Psoas muscle (tissue), 8 donors: ENCODE measurements around the gene HNRNPC. TPM values are rescaled to one million over a fixed set of nuclear protein-coding genes. Genes with fewer than 3 reads are reported as not detected.
A peak's percentile ranks its signal among the peaks of the same experiment; 100 is the strongest.
"Not testable (repeated sequence)": the region's sequence is repeated elsewhere in the genome, so short reads cannot be mapped to it uniquely, and the experiment has no call there.

Experiments used
- ATAC-seq, 4 donors: fragments of 200-7000 bp; cut with Tn5 transposase; one replicate each; pipeline ENCODE4 v1.9.1; 2020; ENCODE audit warnings: moderate library complexity in 3 of 4, mild to moderate bottlenecking in 2 of 4
- DNase-seq, 2 donors: peaks; one replicate each; pipeline ENCODE4 v3.0.0-alpha.2; 2020
- H3K27ac ChIP-seq: fragments of 200-600 bp; one replicate; pipeline ENCODE4 v1.8.0; 2022
- H3K27me3 ChIP-seq, 3 donors: fragments of 200-600 bp in 1 of 3; one replicate each; pipeline versions ENCODE4 v1.6.1 to v1.8.0; 2013 to 2022; ENCODE audit warnings: low read length in 2 of 3, mild to moderate bottlenecking in 2 of 3, moderate library complexity in 1 of 3; ENCODE audit not compliant: insufficient read depth in 3 of 3
- H3K36me3 ChIP-seq, 2 donors: fragments of 200-600 bp in 1 of 2; one replicate each; pipeline versions ENCODE4 v1.6.1 to v1.8.0; 2013 to 2022; ENCODE audit warnings: low read depth in 1 of 2, mild to moderate bottlenecking in 1 of 2, moderate library complexity in 1 of 2; ENCODE audit not compliant: insufficient read depth in 1 of 2
- H3K4me1 ChIP-seq: fragments of 200-600 bp; one replicate; pipeline ENCODE4 v1.8.0; 2022
- H3K4me3 ChIP-seq: fragments of 200-600 bp; one replicate; pipeline ENCODE4 v1.8.0; 2022; ENCODE audit warnings: mild to moderate bottlenecking
- H3K9me3 ChIP-seq: fragments of 200-600 bp; one replicate; pipeline ENCODE4 v1.8.0; 2022
- CTCF ChIP-seq: fragments of 200-600 bp; IDR thresholded peaks from one replicate; pipeline ENCODE4 v1.8.0; 2022; ENCODE audit warnings: antibody characterized with exemption
- WGBS, 3 donors: extraction: QIAGEN DNeasy Blood & Tissue Kit; methylation state at CpG; one replicate each; pipeline versions ENCODE4 v1.1.6 to v1.1.7; 2013; 5-methylcytosine and 5-hydroxymethylcytosine counted together
- intact Hi-C, 2 donors: fragments of 100-400 bp; cut with DNase I; formaldehyde crosslinking; loops; one replicate each; pipeline versions ENCODE4 v1.11.0 to v1.14.2; 2022
- polyA plus RNA-seq, 3 donors: library from polyadenylated mRNA; stranded (reverse); fragments of 200-250 nt; gene quantifications; one replicate each; pipeline ENCODE4 v1.2.3, GENCODE V29; 2013
- total RNA-seq, 4 donors: library from RNA; stranded (reverse); fragmentation: NEBNext Ultra II Directional in 2 of 4; extraction: Animal tissue kit (Norgen Biotek cat#: 25700) in 2 of 4; gene quantifications; one replicate each; pipeline versions ENCODE4 v1.2.1 to v1.2.4, GENCODE V29; 2021 to 2023
- donor health status: healthy with polysubstance abuse.
- donor health status: DM: no; HTN: no; CAD: no; lungs with moderate emphysema.
- donor health status: Bipolar disorder and iron deficiency.
- donor health status: healthy.
- donor health status: DM: yes; HTN: yes; CAD: no.
- donor health status: DM: no; HTN: no; CAD: no.
- donor health status: DM: no; HTN: no; CAD: no.
- donor health status: DM: yes; HTN: yes; CAD: no.

HNRNPC gene
- total and polyA plus RNA-seq, 7 donors, result 215 to 310 (median 250) TPM

DNA sequence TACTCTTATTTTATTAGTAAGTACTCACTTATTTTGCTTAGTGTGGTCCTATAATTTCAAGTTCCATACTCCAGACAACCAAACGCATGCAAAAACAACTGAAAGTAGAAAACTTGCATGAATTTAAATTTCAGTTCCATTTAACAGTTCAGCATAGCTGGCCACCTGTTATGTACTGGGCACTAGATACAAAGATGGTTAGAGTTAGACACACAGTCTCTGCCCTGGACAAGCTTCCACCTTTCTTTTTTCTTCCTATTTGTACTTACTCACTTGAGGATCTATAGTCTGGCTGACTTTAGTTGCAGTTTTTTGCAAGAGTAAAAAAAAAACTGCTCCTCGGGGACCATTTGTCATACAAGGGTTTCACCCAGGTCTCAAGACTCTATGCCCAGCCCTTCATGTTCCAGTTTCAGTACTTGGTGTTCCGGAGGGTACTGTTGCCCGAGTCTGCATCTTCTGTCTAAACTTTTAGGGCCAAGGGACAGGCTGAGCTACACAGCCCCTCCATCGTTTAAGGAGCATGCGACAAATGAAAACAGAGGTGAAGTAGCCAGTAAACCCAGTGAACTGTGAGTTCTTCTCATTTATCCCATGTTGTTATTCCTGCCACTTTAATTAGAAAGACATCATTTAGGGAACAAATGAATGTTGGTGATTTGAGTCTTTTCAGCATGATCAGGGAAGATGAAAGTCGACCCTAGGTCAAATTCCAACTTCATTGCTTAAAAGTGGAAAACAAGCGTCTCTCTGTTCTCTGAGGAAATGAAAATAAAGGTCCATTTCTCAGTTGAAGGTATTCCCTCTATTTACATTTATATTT is 33.0 kb upstream of the HNRNPC start:
- no peak for TF ChIP-seq CTCF
- peaks cover 0 to 36% (median 2%) of the 10 kb centered on the region in 3 donors for H3K27me3 ChIP-seq
- H3K9me3 ChIP-seq, result no peaks in the 10 kb centered on the region
- H3K27ac ChIP-seq, result no peak overlapping the region
- intact Hi-C loops, result no loop called here
- no peaks in the 10 kb centered on the region for H3K36me3 ChIP-seq
- WGBS, 3 donors, result 67 to 75% (median 69%) methylated on average over 8 of the region's 8 CpGs
- H3K4me3 ChIP-seq, result no peak overlapping the region
- ATAC-seq (no peak), DNase-seq (no peak)
- peaks cover 3% of the 10 kb centered on the region for H3K4me1 ChIP-seq

DNA sequence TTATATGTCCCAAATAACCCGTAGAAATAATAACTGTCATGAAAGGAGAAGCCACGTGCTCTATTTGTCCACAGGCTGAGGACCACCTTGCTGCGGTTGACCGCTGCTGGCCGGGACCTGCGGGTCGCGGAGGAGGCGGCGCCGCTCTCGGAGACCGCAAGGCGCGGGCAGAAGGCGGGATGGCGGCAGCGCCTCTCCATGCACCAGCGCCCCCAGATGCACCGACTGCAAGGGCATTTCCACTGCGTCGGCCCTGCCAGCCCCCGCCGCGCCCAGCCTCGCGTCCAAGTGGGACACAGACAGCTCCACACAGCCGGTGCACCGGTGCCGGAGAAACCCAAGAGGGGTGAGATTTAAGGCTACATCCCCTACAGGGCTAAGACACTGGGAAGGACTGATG is 31.6 kb upstream of the HNRNPC start:
- peak in 1 of 4 donors; percentile 67 for ATAC-seq
- no peak for DNase-seq
- Histone ChIP-seq H3K27me3 (peaks cover 0 to 36% (median 2%) of the 10 kb centered on the region in 3 donors), H3K27ac (no peak overlapping the region), H3K9me3 (no peaks in the 10 kb centered on the region), H3K4me1 (peaks cover 3% of the 10 kb centered on the region), H3K4me3 (peak overlapping the region; percentile 49), H3K36me3 (no peaks in the 10 kb centered on the region)
- WGBS, 3 donors, result 0 to 4% (median 3%) methylated on average over 30 of the region's 30 CpGs
- intact Hi-C loops, result no loop called here
- TF ChIP-seq CTCF, result no peak

DNA sequence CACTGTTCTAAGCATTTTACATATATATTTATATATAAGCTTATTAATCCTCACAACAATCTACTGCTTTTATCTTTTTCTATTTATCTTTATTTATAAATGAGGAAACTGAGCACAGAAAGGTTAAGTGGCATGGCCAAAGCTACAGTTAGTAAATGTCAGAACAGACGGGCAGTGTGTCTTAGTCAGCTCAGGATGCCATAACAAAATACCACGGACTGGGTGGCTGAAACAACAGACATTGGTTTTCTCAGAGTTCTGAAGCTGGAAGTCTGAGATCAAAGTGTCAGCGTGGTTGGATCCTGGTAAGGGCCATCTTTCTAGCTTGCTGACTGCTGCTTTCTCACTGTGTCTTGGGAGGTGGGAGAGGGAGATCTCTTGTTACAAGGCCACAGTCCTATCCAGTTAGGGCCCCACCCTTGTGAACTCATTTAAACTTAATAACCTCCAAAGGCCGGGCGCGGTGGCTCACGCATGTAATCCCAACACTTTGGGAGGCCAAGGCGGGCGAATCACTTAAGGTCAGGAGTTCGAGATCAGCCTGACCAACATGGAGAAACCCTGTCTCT is 30.4 kb upstream of the HNRNPC start:
- H3K9me3 ChIP-seq, result no peaks in the 10 kb centered on the region
- no peak overlapping the region for H3K4me3 ChIP-seq
- intact Hi-C loops, result no loop called here
- H3K36me3 ChIP-seq, result no peaks in the 10 kb centered on the region
- WGBS, 3 donors, result 84 to 90% (median 87%) methylated on average over 10 of the region's 10 CpGs
- TF ChIP-seq CTCF, result no peak
- H3K27ac ChIP-seq, result no peak overlapping the region
- H3K4me1 ChIP-seq, result peaks cover 3% of the 10 kb centered on the region
- DNase-seq (no peak), ATAC-seq (no peak)
- H3K27me3 ChIP-seq, result peaks cover 0 to 36% (median 2%) of the 10 kb centered on the region in 3 donors

DNA sequence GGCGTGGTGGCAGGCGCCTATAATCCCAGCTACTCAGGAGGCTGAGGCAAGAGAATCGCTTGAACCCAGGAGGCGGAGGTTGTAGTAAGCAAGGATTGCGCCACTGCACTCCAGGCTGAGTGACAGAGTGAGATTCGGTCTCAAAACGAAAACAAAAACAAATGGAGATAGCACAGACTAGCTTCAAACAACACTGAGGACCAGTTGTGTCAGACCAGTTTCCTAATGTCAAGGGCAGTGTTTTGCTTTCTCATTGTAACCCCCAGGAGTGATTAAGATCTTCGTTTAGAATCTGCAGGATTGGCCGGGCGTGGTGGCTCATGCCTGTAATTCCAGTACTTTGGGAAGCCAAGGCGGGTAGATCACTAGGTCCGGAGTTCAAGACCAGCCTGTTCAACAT is 29.1 kb upstream of the HNRNPC start:
- intact Hi-C loops, result no loop called here
- peaks cover 0 to 32% (median 2%) of the 10 kb centered on the region in 3 donors for H3K27me3 ChIP-seq
- TF ChIP-seq CTCF, result no peak
- H3K9me3 ChIP-seq, result no peaks in the 10 kb centered on the region
- ATAC-seq (no peak), DNase-seq (no peak)
- H3K27ac ChIP-seq, result no peak overlapping the region
- peaks cover 3% of the 10 kb centered on the region for H3K4me1 ChIP-seq
- H3K4me3 ChIP-seq, result no peak overlapping the region
- 88 to 90% (median 90%) methylated on average over 12 of the region's 12 CpGs for WGBS, 3 donors
- H3K36me3 ChIP-seq, result no peaks in the 10 kb centered on the region

DNA sequence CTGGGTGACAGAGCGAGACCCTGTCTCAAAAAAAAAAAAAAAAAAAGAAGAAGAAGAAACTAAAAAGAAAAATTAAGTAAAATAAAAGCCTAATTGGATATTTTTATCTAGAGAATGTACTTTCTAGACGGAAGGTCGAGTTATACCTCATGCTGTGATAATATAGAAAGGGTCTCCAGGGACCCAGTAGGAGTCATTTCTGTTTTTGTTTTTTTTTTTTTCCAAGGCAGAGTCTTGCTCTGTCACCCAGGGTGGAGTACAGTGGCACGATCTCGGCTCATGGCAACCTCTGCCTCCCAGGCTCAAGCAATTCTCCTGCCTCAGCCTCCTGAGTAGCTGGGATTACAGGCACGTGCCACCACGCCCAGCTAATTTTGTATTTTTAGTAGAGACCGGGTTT is 24.8 kb upstream of the HNRNPC start:
- H3K27ac ChIP-seq, H3K4me3 ChIP-seq, intact Hi-C loops, ATAC-seq, H3K9me3 ChIP-seq, H3K27me3 ChIP-seq, H3K36me3 ChIP-seq, DNase-seq, H3K4me1 ChIP-seq: not testable (repeated sequence)
- 81 to 84% (median 82%) methylated on average over 8 of the region's 8 CpGs for WGBS, 3 donors
